Measurements from ENCODE around the gene SND1.

DNA sequence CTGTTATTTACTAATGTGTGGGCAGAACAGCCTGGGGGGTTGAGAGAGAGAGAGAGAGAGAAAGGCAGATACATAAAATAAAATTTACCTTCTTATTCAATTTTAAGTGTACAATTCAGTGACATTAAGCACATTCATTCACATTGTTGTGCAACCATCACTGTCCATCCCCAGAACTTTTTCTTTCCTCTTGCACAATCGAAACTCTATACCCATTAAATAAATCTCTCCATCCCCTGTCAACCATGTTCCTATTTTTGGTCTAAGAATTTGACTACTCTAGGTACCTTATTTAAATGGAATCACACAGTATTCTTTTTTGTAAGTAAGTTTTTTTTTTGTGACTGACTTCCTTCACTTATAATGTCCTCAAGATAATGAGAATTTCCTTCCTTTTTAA is 181.6 kb downstream of the SND1 start:
- no peak for TF ChIP-seq POLR2A (IDR thresholded peaks at IDR 0.05)
- TF ChIP-seq, protein P1, sequence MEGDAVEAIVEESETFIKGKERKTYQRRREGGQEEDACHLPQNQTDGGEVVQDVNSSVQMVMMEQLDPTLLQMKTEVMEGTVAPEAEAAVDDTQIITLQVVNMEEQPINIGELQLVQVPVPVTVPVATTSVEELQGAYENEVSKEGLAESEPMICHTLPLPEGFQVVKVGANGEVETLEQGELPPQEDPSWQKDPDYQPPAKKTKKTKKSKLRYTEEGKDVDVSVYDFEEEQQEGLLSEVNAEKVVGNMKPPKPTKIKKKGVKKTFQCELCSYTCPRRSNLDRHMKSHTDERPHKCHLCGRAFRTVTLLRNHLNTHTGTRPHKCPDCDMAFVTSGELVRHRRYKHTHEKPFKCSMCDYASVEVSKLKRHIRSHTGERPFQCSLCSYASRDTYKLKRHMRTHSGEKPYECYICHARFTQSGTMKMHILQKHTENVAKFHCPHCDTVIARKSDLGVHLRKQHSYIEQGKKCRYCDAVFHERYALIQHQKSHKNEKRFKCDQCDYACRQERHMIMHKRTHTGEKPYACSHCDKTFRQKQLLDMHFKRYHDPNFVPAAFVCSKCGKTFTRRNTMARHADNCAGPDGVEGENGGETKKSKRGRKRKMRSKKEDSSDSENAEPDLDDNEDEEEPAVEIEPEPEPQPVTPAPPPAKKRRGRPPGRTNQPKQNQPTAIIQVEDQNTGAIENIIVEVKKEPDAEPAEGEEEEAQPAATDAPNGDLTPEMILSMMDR (IDR thresholded peaks at IDR 0.05): no peak

Measured in right lobe of liver (tissue), 4 donors.